Esophagus muscularis mucosa (tissue), 4 donors: Measurements from ENCODE around the gene GORASP2. TPM values are rescaled to one million over a fixed set of nuclear protein-coding genes. Genes with fewer than 3 reads are reported as not detected.
A peak's percentile ranks its signal among the peaks of the same experiment; 100 is the strongest.

Experiments used
- DNase-seq: peaks from one replicate; pipeline ENCODE4 v3.0.0-alpha.2; 2017; ENCODE audit errors: extremely low spot score
- H3K27ac ChIP-seq, 4 donors: fragments of 200-600 bp; sonication (generic); replicated peaks in 1 of 4; 1 replicate in 3 of 4; 2 replicates in 1 of 4; pipeline ENCODE4 v1.5.1; 2016 to 2019; ENCODE audit warnings: mild to moderate bottlenecking in 1 of 4
- H3K27me3 ChIP-seq, 4 donors: fragments of 200-600 bp; sonication (generic); one replicate each; pipeline versions ENCODE4 v1.5.1 to v1.6.0; 2016 to 2019
- H3K36me3 ChIP-seq, 4 donors: fragments of 200-600 bp; sonication (generic); one replicate each; pipeline ENCODE4 v1.5.1; 2016 to 2019
- H3K4me1 ChIP-seq, 4 donors: fragments of 200-600 bp; sonication (generic); one replicate each; pipeline ENCODE4 v1.5.1; 2016 to 2019
- H3K4me3 ChIP-seq, 4 donors: fragments of 200-600 bp; sonication (generic); 1 replicate in 2 of 4; 2 replicates in 2 of 4; pipeline ENCODE4 v1.5.1; 2016 to 2019; ENCODE audit warnings: mild to moderate bottlenecking in 4 of 4, moderate library complexity in 1 of 4
- H3K9me3 ChIP-seq, 4 donors: fragments of 200-600 bp; sonication (generic); 1 replicate in 3 of 4; 2 replicates in 1 of 4; pipeline ENCODE4 v1.5.1; 2016 to 2019
- CTCF ChIP-seq, 3 experiments: fragments of 200-600 bp in 2 of 3; fragments of 450-650 bp in 1 of 3; sonication (generic) in 2 of 3; IDR thresholded peaks; one replicate each; pipeline ENCODE4 v1.5.1; 2017 to 2019; ENCODE audit warnings: antibody characterized with exemption in 3 of 3, mild to moderate bottlenecking in 2 of 3, moderate library complexity in 1 of 3
- EP300 ChIP-seq: sonication (generic); formaldehyde crosslinking; IDR thresholded peaks from one replicate; pipeline ENCODE4 v1.6.1; 2017; ENCODE audit warnings: antibody characterized with exemption
- POLR2A ChIP-seq: fragments of 450-650 bp; IDR thresholded peaks from one replicate; pipeline ENCODE4 v1.6.1; 2017; ENCODE audit warnings: antibody characterized with exemption, moderate library complexity, mild to moderate bottlenecking, low read depth
- POLR2AphosphoS5 ChIP-seq, 2 donors: sonication (generic); formaldehyde crosslinking; IDR thresholded peaks; one replicate each; pipeline ENCODE4 v1.6.1; 2017; ENCODE audit warnings: antibody characterized with exemption in 2 of 2
- WGBS: methylation state at CpG from one replicate; pipeline ENCODE4 v1.1.5; 2018; 5-methylcytosine and 5-hydroxymethylcytosine counted together
- intact Hi-C: fragments of 100-400 bp; cut with DNase I; formaldehyde crosslinking; loops from one replicate; pipeline ENCODE4 v1.15.1; 2023
- total RNA-seq, 4 donors: library from RNA; depleted of rRNA; stranded (reverse); fragments of >200 nt; gene quantifications; one replicate each; pipeline versions ENCODE4 v1.1.0 to v1.2.1, GENCODE V29; 2016

GORASP2 gene
- total RNA-seq, 4 donors from 2014 or later, result 32.6 to 54.0 (median 42.1) TPM

- intact Hi-C loops, result loop anchor here (5.0 kb wide), 1 partner anchor 591 kb away; the partner anchor contains the start of gene CYBRD1
- H3K4me3 ChIP-seq, result peak overlapping the region in 1 of 4 donors; percentile 88
- H3K9me3 ChIP-seq, result no peaks in the 10 kb centered on the region
- H3K4me1 ChIP-seq, result peaks cover 22 to 39% (median 38%) of the 10 kb centered on the region in 4 donors
- TF ChIP-seq EP300 (no peak), POLR2A (no peak)
- WGBS, result 58% methylated on average over 4 of the region's 4 CpGs
- no peak for DNase-seq
- peaks cover 0 to 6% (median 0%) of the 10 kb centered on the region in 4 donors for H3K36me3 ChIP-seq
- no peaks in the 10 kb centered on the region for H3K27me3 ChIP-seq
- no peak overlapping the region for H3K27ac ChIP-seq
These were observed 1.9 kb downstream of the GORASP2 start for GRCh38 chr2:170930991-170931266.

GRCh38 chr2:170932166-170932565, 3.1 kb downstream of the GORASP2 start:
- Histone ChIP-seq H3K27ac (no peak overlapping the region), H3K4me1 (peaks cover 22 to 39% (median 38%) of the 10 kb centered on the region in 4 donors), H3K27me3 (no peaks in the 10 kb centered on the region), H3K36me3 (peaks cover 0 to 14% (median 4%) of the 10 kb centered on the region in 4 donors), H3K4me3 (no peak overlapping the region), H3K9me3 (no peaks in the 10 kb centered on the region)
- WGBS, result 81% methylated on average over 1 of the region's 1 CpG
- TF ChIP-seq POLR2AphosphoS5 (IDR thresholded peaks at IDR 0.05) (no peak), POLR2A (no peak), EP300 (no peak), CTCF (IDR thresholded peaks at IDR 0.05) (no peak)
- DNase-seq, result no peak
- intact Hi-C loops, result loop anchor here (5.0 kb wide), 1 partner anchor 590 kb away; the partner anchor contains the start of gene CYBRD1

- TF ChIP-seq POLR2AphosphoS5 (IDR thresholded peaks at IDR 0.05) (no peak), POLR2A (no peak), EP300 (no peak), CTCF (IDR thresholded peaks at IDR 0.05) (no peak)
- DNase-seq, result no peak
- intact Hi-C loops, result loop anchor here (5.0 kb wide), 1 partner anchor 589 kb away; the partner anchor contains the start of gene CYBRD1
- Histone ChIP-seq H3K4me3 (no peak overlapping the region), H3K36me3 (peaks cover 0 to 19% (median 6%) of the 10 kb centered on the region in 4 donors), H3K9me3 (no peaks in the 10 kb centered on the region), H3K27me3 (no peaks in the 10 kb centered on the region), H3K4me1 (peaks cover 22 to 43% (median 41%) of the 10 kb centered on the region in 4 donors), H3K27ac (no peak overlapping the region)
These were observed 3.9 kb downstream of the GORASP2 start for GRCh38 chr2:170932948-170933347.

GRCh38 chr2:170937709-170938379, 8.8 kb downstream of the GORASP2 start:
- DNase-seq, result no peak
- Histone ChIP-seq H3K27ac (no peak overlapping the region), H3K4me1 (peaks cover 11 to 25% (median 18%) of the 10 kb centered on the region in 4 donors), H3K36me3 (peaks cover 0 to 19% (median 6%) of the 10 kb centered on the region in 4 donors), H3K9me3 (no peaks in the 10 kb centered on the region), H3K27me3 (no peaks in the 10 kb centered on the region), H3K4me3 (no peak overlapping the region)
- WGBS, result 59% methylated on average over 3 of the region's 3 CpGs
- TF ChIP-seq POLR2AphosphoS5 (IDR thresholded peaks at IDR 0.05) (no peak), CTCF (IDR thresholded peaks at IDR 0.05) (no peak)
- intact Hi-C loops, result no loop called here

- intact Hi-C loops, result no loop called here
- Histone ChIP-seq H3K27ac (no peak overlapping the region), H3K36me3 (peaks cover 0 to 19% (median 6%) of the 10 kb centered on the region in 4 donors), H3K4me3 (no peak overlapping the region), H3K9me3 (no peaks in the 10 kb centered on the region), H3K27me3 (no peaks in the 10 kb centered on the region), H3K4me1 (peaks cover 11 to 35% (median 22%) of the 10 kb centered on the region in 4 donors)
- DNase-seq, result no peak
- TF ChIP-seq POLR2AphosphoS5 (IDR thresholded peaks at IDR 0.05), result no peak
- TF ChIP-seq POLR2A, result no peak
- TF ChIP-seq EP300, result no peak
- no peak for TF ChIP-seq CTCF (IDR thresholded peaks at IDR 0.05)
These were observed 11.0 kb downstream of the GORASP2 start for GRCh38 chr2:170940066-170940465.
